Measurements from ENCODE around the gene FGF9. TPM values are rescaled to one million over a fixed set of nuclear protein-coding genes. Genes with fewer than 3 reads are reported as not detected.

FGF9 gene
- total RNA-seq, 2 experiments from 2014 or later = 4.7 to 11.4 TPM

DNA sequence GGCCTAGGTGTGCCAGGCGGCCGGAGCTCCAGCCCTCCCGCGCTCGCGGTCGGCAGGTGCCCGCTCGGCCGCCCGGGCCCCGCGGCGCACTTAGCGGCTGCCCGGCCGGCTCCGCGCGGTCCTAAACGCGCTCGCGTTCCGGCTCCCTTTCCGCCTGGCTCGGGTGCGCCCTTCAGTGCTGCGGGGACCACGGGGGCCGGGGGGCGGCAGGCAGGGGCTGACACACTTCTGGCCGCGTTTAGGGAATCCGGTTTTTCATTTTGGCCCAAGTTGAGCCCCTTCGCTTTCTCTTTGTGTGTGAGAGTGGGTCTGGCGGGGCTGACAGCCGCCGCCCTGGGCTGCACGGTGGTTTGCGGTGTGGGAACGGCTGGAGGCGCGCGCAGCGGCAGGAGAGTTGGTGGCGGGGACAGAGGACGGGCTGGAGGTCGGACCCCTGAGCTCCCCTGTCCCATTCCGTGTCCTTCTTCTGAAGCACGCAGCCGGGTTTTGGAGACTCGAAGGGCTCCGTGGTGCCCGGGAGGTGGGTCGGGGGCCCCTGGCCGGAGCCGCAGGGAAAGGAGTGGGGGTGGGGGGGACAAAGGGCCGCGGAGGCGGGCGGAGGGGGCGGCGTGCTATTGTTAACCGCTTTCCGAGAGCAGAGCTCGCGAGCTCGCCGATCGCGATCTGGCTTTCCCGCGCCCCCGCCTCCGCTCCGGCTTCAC is 3.1 kb downstream of the FGF9 start:
- Histone ChIP-seq H3K9me2 (ENCODE audit: insufficient read depth, low read length) (no peaks in the 10 kb centered on the region), H3K36me3 (ENCODE audit: insufficient read depth, low read length) (no peaks in the 10 kb centered on the region), H4K20me1 (ENCODE audit: insufficient read depth, low read length) (peaks cover 16% of the 10 kb centered on the region; the same call in 1 of the 2 replicates), H3K4me2 (ENCODE audit: low read length) (peak overlapping the region; percentile 97), H2AFZ (ENCODE audit: low read length) (peak overlapping the region; percentile 83), H3K79me2 (ENCODE audit: insufficient read depth, low read depth, low read length) (no peaks in the 10 kb centered on the region), H3K9me3 (ENCODE audit: low read length) (no peaks in the 10 kb centered on the region), H3K27ac (ENCODE audit: low read depth, low read length, poor library complexity, severe bottlenecking) (peak overlapping the region; percentile 65), H3K4me3 (ENCODE audit: low read depth, low read length, poor library complexity, severe bottlenecking) (peak overlapping the region; percentile 90), H3K4me1 (ENCODE audit: insufficient read depth, low read length, poor library complexity, severe bottlenecking) (peaks cover 42% of the 10 kb centered on the region)
- peak; percentile 79 for DNase-seq (ENCODE audit: low spot score)
- ChIA-PET POLR2A (interaction anchor here (0.6 to 2.1 kb wide), 7 partner anchors 11 to 773 kb away, joined by 3 to 7 read pairs (median 3); partner anchors contain the start of gene MICU2), CTCF (ENCODE audit: unreplicated experiment) (no interaction called here)
- intact Hi-C loops (cut with micrococcal nuclease; ENCODE audit: unreplicated experiment) = loop anchor here (1.0 to 10.0 kb wide), 5 partner anchors 71 to 1701 kb away; partner anchors contain the start of genes MRPL57, SKA3 and ZDHHC20
- no peak for TF ChIP-seq EZH2phosphoT487 (IDR thresholded peaks at IDR 0.05; ENCODE audit: borderline replicate concordance, low read depth, low read length)
- no peak; the same call in 1 of the 2 replicates for TF ChIP-seq CTCF (conservative IDR thresholded peaks at IDR 0.05; ENCODE audit: low read length)
- no TSS peak for BruUV-seq (replicated peaks)

DNA sequence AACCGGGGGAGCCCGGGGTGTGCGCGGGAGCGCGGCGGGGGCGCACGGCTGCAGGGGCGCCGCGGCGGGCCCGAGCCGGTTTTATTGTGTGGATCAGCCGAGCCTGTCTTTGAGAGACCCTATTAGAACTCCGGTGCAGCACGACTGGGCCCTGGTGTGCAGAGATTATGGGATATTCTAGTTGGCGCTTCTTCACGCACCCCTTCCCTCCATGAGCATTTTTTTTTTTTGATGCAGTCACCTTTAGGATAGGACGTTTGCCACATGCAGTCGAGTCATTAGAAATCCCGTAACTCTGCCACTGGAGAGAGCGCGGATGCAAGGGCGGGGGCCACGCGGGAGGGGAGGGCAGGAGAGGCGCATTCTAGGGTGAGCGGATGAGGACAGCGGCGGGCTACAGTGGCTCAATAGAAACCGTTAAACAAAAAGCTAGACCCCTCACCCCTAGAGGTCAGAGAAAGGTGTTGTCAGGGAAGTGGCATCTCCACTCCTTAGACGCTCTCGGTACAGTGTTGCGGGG is 3.7 kb downstream of the FGF9 start:
- Histone ChIP-seq H4K20me1 (ENCODE audit: insufficient read depth, low read length) (peaks cover 16% of the 10 kb centered on the region; the same call in 1 of the 2 replicates), H3K4me2 (ENCODE audit: low read length) (peak overlapping the region; percentile 97), H3K36me3 (ENCODE audit: insufficient read depth, low read length) (no peaks in the 10 kb centered on the region), H3K79me2 (ENCODE audit: insufficient read depth, low read depth, low read length) (no peaks in the 10 kb centered on the region), H3K27ac (ENCODE audit: low read depth, low read length, poor library complexity, severe bottlenecking) (peak overlapping the region; percentile 65), H3K9me3 (ENCODE audit: low read length) (no peaks in the 10 kb centered on the region), H3K9me2 (ENCODE audit: insufficient read depth, low read length) (no peaks in the 10 kb centered on the region), H3K4me1 (ENCODE audit: insufficient read depth, low read length, poor library complexity, severe bottlenecking) (peaks cover 38% of the 10 kb centered on the region), H3K4me3 (ENCODE audit: low read depth, low read length, poor library complexity, severe bottlenecking) (peak overlapping the region; percentile 90), H2AFZ (ENCODE audit: low read length) (peak overlapping the region; percentile 83)
- no TSS peak for BruUV-seq (replicated peaks)
- DNase-seq (ENCODE audit: low spot score) = peak; percentile 75
- TF ChIP-seq EZH2phosphoT487 (IDR thresholded peaks at IDR 0.05; ENCODE audit: borderline replicate concordance, low read depth, low read length) (no peak), CTCF (conservative IDR thresholded peaks at IDR 0.05; ENCODE audit: low read length) (0 out of 2 replicates have a peak, but pooled peaks have one; percentile 22)
- CTCF ChIA-PET (ENCODE audit: unreplicated experiment) = no interaction called here
- POLR2A ChIA-PET = interaction anchor here (0.6 to 2.1 kb wide), 6 partner anchors 11 to 773 kb away, joined by 3 to 7 read pairs (median 3); partner anchors contain the start of gene MICU2
- intact Hi-C loops (cut with micrococcal nuclease; ENCODE audit: unreplicated experiment) = loop anchor here (1.0 to 10.0 kb wide), 5 partner anchors 71 to 1700 kb away; partner anchors contain the start of genes MRPL57, SKA3 and ZDHHC20

Data from OCI-LY7 (cell line).